Mesenteric fat pad (tissue), 1 donor: ENCODE measurements around the gene BST2. TPM values are rescaled to one million over a fixed set of nuclear protein-coding genes. Genes with fewer than 3 reads are reported as not detected.
"Not testable (repeated sequence)": the region's sequence is repeated elsewhere in the genome, so short reads cannot be mapped to it uniquely, and the experiment has no call there.

ENCODE experiments used
- DNase-seq: peaks from one replicate; pipeline ENCODE4 v3.0.0-alpha.2; 2020; ENCODE audit warnings: low spot score
- total RNA-seq: library from RNA; stranded (reverse); fragmentation: NEBNext Ultra II Directional; extraction: Animal tissue kit (Norgen Biotek cat#: 25700); gene quantifications from one replicate; pipeline ENCODE4 v1.2.1, GENCODE V29; 2021
- donor health status: DM: yes; HTN: yes; CAD: no.

Gene BST2
- total RNA-seq, 1 donor from 2014 or later = 185 TPM

DNA sequence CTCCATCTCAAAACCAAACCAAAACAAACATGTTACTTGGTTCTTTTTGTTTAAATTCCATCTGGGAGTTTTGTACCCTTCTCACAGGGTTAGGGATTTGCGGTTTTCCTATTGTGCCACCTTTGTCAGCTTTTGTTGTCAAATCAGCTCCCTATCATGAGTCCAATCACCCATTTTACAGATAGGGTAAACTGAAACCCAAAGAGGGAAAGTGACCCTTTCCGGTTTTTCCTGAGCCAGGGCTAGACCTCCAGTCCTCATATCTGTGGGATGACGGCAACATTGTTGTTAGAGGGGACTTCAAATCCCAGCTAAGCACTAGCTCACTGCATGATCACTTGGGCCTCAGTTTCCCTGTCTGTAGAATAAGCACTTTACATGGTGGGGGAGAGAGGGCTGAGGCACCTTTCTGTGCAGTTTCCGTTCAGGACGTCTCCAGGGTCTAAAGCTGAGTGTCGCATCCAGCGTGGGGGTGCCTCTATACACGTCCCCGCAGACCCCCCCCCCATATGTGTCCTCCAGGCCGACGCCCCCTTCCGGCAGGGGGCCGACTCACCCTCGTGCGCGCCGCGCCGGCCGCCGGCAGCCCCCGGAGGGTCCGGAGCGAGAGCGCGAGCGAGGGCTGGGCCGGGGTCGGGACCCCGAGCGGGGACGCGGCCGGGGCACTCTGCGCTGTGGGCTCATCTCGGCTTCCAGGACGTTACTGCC lies 15.3 kb downstream of the BST2 start:
- DNase-seq = no peak

DNA sequence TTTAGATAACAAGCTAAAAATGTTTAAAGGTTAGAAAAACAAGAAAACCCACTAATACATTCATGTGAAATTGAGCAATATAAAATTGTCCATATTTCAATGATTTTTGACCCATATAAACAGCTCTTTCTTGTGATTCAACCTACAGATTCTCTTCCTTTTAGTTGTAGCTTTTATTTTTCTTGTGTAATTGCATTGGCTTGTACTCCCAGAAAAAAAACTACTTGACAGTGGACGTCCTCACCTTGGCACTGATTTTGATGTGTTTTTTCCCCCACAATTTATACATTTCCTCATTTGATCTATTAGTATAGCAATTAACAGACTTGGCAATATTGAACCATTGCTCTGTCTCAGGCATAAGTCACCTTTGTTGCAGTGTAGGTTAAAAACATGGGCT lies 16.1 kb downstream of the BST2 start:
- no peak for DNase-seq

DNA sequence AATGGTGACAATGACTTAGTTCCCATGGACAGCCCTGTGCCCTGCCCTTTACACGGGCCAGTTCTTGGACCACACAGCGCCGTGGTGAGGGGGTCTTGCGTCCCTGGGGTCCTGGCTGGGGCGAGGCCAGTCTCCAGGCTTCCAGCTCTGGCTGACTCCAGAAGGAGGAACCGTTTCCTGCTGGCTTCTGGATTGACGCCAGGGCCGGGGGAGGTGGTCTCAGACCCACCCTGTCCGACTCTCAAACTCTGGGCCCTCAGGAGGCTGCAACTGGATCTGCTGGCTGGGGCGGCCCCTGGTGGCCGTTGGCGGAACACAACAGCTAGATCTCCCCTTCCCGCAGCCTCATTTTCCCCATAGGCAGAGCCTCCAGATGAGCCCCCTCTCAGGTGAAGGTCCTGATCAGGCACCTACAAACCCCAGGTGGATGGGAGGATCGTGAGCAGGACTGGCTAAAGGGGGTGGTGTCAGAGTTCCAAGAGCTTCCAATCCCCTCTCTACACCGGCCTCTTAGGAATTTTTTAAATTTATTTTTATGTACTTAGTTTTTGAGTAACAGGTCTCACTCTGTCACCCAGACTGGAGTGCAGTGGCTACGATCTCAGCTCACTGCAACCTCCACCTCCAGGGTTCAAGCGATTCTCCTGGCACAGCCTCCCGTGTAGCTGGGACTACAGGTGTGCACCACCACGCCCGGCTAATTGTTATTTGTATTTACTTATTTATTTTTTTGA lies 19.4 kb downstream of the BST2 start:
- DNase-seq = no peak

DNA sequence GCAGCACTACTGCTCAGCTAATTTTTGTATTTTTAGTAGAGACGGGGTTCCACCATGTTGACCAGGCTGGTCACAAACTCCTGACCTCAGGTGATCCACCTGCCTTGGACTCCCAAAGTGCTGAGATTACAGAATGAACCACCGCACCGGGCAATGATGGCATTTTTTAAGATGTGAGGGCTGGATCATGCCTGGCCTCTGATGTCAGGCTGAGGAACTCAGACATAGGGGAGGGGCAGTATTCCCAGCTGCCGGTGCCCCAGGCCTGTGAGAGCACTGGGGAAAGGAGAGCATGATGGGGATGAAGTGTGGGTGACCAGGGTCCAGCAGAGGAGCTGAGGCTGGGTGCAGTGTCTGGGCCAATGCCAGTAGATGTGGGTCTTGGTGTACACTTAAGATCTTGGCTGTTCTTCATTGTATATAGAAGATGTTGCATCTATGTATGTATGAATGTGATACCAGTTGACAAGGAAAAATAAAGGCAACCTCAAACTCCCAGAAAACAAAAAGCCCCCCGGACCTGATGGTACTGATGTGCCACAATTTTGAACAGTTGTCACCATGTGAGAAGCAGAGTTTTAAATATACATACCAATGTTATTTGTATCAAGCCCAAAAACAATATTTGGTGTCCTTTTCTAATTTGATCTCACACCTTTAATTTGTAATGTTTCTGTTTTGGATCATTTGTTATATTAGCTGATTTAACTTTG lies 24.8 kb downstream of the BST2 start:
- no peak for DNase-seq

DNA sequence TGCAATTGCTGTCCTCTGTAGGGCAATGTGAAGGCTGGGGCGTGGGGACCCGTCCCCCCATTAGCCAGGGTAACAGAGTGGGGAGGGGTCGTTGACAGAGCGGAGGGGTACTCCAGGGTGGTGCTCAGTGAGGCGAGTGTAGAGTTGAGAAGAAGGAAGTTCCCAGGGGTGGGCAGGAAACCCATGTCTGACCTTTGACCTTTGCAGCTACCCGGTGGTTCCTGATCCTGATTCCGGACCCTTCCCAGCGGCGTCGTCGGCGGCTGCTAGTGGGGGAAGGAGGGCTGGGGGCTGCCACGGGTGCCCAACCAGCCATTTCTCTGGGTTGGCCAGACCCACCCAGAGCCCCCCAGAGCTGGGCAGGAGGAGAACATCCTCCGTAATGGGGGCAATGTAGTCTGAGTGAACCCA lies 26.2 kb downstream of the BST2 start:
- no peak for DNase-seq

DNA sequence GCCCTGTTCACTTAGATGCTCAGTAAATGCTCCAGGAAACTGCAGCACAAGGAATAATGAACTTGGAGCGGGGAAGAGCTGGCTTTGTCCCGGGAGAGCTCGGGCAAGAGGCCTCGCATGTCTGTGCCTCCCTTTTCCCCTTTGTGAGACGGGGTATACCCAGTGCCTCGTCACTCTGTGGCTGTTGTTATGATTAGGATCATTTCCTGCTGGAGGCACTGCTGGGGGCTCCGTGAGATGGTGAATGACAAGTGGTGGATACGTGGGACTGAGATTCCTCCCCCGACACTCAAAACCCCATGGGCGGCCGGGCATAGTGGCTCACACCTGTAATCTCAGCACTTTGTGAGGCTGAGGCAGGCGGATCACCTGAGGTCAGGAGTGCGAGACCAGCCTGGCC lies 27.2 kb downstream of the BST2 start:
- no peak for DNase-seq

DNA sequence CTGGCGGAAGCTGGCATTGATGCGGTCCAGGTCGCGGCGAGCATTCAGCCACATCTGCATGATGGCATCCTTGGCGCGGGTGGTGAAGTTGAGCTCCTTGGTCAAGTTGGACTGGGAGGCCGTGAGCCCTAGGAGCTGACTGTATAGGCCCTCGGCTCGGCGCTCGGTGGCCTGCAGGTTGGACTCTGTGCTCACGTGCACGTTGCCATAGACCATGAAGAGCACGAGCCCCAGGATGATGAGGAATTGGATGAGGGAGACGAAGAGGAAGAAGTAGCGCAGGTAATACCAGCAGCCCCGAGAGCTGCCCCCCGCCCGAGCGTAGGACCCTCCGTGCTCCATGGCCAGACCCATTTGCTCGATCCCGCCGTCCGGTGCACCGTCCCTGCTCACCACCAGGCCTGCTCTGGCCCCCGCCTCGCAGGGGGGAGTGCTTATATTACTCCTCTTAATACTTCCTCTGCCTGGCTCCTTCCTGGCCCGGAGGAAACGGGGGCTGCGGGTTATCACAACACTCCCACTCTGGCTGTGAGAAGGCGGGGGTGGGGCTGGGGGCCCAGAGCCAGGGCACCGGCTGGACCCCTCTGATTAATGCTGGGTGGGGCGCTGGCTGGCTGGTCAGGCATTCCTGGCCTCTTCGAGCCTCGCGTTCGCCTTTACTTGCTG lies 28.4 kb downstream of the BST2 start, which contains the start of gene PLVAP:
TSS of gene PLVAP (minus strand) at position 408 of the 666 bp plus-strand sequence. CDS start at position 354, 54 bp downstream.
- DNase-seq = no peak

DNA sequence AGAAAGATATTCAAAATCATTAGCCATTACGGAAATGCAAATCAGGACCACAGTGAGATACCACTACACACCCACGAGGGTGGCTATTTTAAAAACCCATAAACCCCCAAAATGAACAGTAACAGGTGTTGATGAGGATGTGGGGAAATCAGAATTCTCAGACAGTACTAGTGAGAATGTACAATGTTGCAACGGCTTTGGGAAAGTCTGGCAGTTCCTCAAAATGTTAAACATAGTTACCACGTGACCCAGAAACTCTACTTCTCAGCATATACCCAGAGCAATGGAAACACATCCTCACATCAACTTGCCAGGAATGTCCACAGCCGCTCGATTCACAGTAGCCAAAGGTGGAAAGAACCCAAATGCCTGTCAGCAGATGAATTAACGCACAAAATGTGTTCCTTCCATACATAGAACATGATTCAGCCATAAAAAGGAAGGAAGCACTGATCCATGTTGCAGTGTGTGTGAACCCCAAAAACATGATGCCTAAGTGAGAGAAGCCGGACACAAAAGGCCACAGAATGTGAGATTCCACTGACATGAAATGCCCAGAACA lies 35.3 kb downstream of the BST2 start:
- DNase-seq = no peak

DNA sequence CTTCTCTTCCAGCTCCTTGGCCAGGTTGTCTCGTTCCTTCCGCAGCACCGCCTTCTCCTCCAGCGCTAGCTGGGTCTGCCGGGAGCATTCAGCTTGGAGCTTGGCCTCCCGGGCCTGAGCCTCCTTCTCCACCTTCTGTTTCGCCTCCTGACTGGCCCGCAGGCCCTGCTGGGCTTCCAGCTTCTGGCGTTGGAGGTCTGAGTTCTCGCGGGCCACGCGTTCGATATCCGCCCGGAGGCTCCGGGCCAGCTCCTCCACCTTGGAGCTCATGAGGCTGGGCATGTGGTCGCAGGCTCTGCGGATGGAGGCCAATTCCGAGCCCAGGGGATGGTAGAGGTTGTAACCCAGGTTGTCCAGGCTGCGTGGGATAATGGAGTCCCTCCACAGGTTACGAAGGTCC lies 40.1 kb downstream of the BST2 start:
- no peak for DNase-seq

DNA sequence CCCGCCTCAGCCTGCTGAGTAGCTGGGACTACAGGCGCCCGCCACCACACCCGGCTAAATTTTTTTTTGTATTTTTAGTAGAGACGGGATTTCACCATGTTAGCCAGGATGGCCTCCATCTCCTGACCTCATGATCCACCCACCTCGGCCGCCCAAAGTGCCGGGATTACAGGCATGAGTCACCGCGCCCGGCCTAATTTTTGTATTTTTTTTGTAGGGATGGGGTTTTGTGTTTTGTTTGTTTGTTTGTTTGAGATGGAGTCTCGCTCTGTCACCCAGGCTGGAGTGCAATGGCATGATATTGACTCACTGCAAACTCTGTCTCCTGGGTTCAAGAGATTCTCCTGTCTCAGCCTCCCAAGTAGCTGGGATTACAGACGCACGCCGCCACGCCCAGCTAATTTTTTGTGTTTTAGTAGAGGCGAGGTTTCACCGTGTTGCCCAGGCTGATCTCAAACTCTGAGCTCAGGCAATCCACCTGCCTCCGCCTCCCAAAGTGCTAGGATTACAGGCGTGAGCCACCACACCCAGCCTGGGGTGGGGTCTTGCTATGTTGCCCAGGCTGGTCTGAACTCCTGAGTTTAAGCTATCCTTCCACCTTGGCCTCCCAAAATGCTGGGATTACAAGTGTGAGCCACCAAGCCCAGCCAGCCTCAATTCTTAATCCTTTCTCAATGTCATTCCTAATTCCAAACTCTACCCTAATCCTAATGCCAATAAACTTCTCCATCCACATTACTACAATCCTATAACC lies 41.4 kb downstream of the BST2 start:
- not testable (repeated sequence) for DNase-seq

DNA sequence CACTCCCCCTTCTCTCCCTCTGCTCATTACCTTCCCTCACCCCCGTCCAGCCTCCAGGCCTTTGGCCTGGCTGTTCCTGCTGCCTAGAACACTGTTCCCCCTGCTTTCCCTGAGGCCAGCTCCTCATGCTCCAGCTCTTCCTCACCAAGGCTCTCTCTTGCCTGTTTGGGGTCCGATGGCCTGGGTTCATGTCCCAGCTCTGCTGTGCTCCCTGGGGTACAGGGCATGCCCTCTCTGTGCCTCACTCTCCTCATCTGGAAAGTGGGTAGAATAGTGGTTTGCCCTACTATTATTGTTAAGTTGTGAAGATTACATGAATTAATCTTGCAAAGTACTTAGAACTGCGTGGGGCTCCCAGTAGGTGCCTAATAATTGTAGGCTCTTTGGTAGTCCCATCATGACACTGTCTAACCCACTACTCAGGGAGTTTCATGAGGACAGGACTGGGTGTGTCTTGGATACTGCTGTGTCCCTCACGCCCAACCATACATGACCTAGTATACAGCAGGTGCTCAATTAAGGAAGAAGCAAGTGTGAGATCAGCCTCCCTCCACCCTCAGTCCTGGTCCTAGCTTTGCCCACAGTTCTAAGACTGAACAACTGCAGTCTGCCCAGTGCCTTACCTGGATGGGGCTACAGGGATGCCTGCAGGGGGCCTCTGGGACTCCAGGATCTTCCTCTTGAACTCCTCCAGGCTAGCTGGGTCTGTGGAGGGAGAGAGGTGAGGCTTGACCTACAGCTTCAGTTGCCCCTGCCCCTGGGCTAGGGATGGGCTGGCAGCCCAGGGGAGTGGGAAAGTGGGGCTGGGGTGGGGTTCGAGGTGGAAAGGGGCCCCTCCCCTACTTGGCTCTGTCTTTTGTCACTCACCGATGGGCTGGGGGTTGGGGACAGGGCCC lies 45.3 kb downstream of the BST2 start:
- no peak for DNase-seq

DNA sequence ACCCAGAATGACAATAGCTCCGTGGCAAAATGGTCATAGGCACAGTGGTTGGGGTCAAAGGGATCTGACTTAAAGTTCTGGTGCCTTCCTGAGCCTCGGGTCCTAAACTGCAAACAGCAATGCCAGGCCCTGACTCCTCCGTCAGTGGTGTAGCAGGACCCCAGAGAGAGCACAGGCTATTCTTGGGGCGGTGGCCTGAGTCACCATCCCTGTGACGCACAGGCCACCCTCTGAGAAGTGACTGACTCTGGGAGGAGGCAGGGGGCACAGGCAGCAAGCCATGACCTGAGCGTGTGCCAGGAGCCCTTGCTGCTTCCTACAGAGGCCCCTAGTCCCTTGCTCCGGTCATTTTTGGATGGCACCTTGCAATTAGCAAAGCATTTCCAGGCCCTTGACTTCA lies 47.0 kb downstream of the BST2 start:
- DNase-seq = no peak

DNA sequence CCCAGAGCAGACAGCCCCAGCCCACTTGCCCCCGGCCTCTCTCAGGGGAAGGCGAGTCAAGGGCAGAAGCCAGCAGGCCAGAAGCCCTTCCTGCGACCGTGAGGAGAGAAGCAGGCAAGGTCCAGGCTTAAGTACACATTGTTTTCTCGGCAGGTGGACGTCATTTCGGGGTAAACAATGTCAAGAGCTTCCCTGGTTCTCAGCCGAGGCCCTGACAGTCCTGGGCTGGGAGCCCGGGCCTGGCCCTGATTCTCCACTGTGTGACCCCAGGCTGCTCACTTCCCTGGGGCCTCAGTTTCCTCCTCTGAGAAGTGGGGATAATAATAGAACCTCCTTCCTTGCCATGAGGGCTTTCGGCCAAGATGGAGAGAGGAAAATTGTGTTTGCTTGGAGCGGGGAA lies 47.7 kb downstream of the BST2 start:
- no peak for DNase-seq

DNA sequence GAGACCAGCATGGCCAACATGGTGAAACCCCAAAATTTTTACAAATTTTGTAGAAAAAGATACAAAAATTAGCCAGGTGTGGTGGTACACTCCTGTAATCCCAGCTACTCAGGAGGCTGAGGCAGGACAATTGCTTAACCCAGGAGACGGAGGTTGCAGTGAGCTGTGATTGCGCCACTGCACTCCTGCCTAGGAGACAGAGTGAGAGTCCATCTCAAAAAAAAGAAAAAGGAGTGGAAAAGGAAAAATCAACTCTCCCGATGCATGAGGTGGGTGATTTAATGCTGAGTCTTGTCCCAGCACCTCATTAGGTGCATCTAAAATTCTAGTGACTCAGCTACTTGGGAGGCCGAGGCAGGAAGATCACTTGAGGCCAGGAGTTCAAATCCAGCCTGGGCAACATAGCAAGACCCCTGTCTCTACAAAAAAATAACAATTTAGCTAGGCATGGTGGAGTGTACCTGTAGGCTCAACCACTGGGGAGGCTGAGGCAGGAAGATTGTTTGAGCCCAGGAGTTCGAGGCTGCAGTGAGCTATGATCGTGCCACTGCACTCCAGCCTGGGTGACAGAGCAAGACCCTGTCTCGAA lies 48.3 kb downstream of the BST2 start:
- DNase-seq = no peak

DNA sequence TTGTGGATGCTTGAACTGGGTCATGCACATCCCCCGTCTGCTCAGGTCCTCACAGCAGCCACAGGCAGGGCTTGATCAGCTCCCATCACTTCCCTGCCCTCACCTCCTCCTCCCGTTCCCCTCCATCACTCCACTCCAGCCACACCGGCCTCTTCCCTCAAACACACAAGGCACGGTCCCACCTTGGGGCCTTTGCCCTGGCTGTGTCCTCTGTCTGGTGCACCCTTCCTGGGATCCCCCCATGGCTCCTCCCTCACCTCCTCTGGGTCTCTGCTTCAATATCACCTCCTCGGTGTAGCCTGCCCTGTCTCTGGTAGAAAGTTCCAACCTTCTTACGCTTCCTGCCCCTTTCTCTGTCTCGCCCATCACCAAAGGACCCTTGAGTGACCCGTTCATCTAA lies 52.0 kb downstream of the BST2 start:
- no peak for DNase-seq
